Mammary epithelial cell (primary cell): ENCODE measurements around the gene EME1.

Source experiments
- EZH2 ChIP-seq: IDR thresholded peaks from 2 replicates; pipeline ENCODE4 v1.6.1; 2012; ENCODE audit warnings: low read length, inconsistent platforms, borderline replicate concordance
- TF ChIP-seq, protein P1 (sequence below), 2 donors: IDR thresholded peaks in 1 of 2; conservative IDR thresholded peaks in 1 of 2; 2 replicates each; pipeline ENCODE4 v1.5.1; 2011 to 2012; ENCODE audit warnings: inconsistent platforms in 2 of 2, low read length in 2 of 2, mild to moderate bottlenecking in 2 of 2, control low read depth in 1 of 2, low read depth in 1 of 2; ENCODE audit not compliant: insufficient read depth in 1 of 2; ENCODE audit errors: extremely low read depth in 1 of 2

GRCh38 chr17:50406578-50406977 lies 33.5 kb downstream of the EME1 start:
- TF ChIP-seq, protein P1, sequence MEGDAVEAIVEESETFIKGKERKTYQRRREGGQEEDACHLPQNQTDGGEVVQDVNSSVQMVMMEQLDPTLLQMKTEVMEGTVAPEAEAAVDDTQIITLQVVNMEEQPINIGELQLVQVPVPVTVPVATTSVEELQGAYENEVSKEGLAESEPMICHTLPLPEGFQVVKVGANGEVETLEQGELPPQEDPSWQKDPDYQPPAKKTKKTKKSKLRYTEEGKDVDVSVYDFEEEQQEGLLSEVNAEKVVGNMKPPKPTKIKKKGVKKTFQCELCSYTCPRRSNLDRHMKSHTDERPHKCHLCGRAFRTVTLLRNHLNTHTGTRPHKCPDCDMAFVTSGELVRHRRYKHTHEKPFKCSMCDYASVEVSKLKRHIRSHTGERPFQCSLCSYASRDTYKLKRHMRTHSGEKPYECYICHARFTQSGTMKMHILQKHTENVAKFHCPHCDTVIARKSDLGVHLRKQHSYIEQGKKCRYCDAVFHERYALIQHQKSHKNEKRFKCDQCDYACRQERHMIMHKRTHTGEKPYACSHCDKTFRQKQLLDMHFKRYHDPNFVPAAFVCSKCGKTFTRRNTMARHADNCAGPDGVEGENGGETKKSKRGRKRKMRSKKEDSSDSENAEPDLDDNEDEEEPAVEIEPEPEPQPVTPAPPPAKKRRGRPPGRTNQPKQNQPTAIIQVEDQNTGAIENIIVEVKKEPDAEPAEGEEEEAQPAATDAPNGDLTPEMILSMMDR (conservative IDR thresholded peaks at IDR 0.05 in 1 of 2, IDR thresholded peaks at IDR 0.05 in 1 of 2; ENCODE audit: extremely low read depth in 1 of 2, insufficient read depth in 1 of 2, low read depth in 1 of 2, low read length in 2 of 2): no peak
- no peak for TF ChIP-seq EZH2
